HG03280 (cell line): ENCODE data around the gene ZNF750.
"Not testable (repeated sequence)": the region's sequence is repeated elsewhere in the genome, so short reads cannot be mapped to it uniquely, and the experiment has no call there.

Experiments
- ATAC-seq: cut with Tn5 transposase; IDR thresholded peaks from one replicate; pipeline ENCODE4 v1.9.1; 2021; ENCODE audit warnings: mild to moderate bottlenecking, moderate library complexity; ENCODE audit not compliant: unreplicated experiment

ZNF750 gene

GRCh38 chr17:82797061-82797460 is 42.8 kb downstream of the ZNF750 start:
- ATAC-seq: no peak

- ATAC-seq: no peak
Measured at GRCh38 chr17:82795615-82796014, 44.2 kb downstream of the ZNF750 start.

- no peak for ATAC-seq
Measured at GRCh38 chr17:82794781-82795482, 44.9 kb downstream of the ZNF750 start.

DNA sequence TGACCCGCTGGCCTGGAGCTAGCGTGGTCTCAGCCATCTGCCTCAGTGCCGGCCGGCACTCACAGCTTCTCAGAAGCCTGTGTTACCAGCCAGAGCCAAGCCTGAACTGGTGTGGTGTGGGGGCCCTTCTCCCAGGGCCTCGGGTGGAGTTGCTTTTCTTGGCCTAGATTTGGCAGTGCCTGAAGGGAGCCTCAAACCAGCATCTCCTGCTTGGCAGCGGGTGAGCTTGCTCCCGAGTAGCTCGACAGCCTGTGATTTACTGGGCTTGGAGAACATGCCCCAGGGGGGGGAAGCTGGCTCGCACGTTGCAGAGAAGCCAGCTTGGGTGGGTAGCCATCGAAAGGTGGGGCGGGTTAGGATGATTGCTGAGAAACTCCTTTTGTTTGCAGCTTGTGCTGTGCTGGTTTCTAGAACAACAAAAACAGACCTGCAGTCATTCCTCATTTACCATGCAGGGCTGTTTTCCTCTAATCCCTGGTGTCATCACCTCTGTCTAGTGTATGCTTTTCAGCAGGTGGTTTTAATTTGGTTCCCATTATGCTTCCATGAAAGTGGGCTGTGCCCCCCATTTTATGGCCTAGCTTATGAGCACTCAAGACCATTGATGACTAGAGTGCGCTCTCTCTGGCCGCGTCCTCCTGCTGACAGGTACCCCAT is 45.7 kb downstream of the ZNF750 start:
- ATAC-seq: no peak

- no peak for ATAC-seq
Measured at GRCh38 chr17:82791532-82791931, 48.3 kb downstream of the ZNF750 start.

DNA sequence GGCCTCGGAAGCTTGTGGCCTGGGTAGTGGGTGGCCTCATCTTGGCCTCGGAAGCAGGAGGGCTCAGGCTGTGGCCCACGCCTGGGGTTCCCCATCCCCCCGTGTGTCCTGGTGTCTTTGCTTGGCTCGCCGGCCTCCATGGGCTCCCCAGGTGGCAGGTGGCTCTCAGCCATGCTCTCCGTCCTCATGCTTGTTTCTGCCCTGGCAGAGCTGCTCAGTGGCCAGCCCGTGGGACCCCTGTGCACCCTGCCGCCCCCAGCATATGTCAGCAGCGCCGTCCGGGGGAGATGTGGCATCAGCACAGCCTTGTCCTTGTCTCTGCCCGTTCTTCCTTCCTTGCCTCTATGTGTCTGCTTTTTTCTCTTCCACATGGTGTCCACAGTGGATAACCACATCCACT is 49.4 kb downstream of the ZNF750 start:
- no peak for ATAC-seq

GRCh38 chr17:82789806-82790205 is 50.0 kb downstream of the ZNF750 start:
- no peak for ATAC-seq

DNA sequence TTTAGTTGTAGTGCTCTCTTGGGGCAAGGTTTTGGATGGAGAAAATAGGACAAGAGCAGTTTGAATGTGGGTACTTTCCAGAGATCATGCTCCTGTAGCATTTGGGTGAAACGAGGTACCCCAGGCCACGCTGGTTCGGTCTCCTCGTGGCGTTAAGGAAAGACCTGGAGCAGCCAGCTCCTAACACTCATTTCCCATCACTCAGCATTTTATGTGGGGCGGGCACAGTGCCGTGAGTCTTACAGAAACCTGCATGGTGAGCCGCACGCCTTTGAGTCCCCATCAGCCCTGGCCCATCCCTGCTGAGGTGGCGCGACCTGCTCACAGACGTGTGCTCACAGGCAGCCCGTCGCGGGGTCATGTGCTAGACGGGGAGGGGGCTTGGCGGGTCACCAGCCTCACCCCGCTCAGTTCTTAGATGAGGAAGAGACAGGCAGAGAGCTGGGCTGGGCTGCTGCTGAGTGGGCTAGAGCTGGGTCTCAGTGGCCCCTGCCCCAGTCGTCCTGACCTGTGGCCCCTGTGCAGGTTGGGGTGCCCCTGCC is 50.7 kb downstream of the ZNF750 start:
- ATAC-seq: no peak

DNA sequence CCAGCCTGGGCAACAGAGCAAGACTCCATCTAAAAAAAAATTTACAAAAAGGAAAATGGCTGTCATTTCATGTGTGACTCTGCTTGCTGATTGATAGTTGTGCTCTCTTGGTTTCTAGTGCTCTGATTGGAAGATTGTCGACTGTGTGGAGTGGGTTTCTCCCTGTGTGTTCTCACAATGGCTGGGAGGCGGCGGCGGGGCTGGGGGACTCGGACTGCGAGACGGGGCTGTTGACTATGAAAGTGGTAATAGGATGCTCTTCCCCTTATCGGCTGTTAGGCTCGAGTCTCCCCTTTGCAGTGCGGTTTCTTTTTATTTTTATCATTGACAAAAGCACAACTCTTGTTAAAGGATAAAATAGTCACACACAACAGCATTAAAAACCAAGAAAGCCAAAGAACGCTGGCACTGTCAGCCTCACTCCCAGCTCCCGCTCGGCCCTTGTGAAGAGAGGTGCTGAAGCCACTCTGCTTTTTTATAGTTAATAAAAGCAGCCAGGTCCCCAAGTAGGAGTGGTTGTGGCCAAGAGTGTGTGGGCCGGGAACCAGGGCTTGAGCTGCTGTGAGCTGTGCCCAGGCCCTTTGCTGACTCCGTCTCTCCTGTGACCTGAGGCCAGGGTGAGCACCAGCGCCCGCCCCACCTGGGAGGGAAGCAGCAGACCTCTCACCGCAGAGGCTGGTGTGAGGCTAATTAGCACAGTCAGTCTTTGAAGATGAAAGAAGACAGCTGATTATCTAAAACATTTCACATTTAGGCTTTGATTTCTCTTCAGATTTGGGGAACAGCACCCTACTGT is 51.4 kb downstream of the ZNF750 start:
- ATAC-seq: no peak

- no peak for ATAC-seq
Measured at GRCh38 chr17:82787081-82787848, 52.6 kb downstream of the ZNF750 start.

DNA sequence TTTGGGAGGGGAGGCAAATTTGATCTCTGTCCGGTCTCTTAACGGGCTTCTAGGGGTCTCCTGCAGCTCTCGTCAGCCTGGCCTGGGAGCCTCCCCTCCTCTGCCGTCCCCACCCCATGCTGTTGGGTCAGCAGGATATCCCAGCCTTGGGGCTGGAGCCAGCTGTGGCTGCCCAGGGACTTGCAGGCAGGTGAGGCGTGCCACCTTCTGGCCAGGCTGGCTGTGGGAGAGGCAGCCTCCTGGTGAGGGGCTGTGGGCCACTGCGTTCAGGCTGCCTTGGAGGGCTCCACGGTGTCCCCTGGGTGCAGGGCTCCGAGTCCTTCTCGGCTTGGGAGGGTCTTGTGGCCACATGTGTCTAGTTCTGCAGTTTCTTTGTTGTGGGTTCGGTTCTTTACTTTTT is 53.4 kb downstream of the ZNF750 start:
- ATAC-seq: no peak

DNA sequence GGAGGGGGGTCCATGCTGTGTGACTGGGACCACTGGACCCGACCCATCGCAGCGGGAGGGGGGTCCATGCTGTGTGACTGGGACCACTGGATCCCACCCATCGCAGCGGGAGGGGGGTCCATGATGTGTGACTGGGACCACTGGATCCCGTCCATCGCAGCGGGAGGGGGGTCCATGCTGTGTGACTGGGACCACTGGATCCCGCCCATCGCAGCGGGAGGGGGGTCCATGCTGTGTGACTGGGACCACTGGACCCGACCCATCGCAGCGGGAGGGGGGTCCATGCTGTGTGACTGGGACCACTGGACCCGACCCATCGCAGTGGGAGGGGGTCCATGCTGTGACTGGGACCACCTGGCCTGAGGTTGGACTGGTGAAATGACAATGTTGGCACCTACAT is 54.2 kb downstream of the ZNF750 start:
- ATAC-seq: not testable (repeated sequence)

DNA sequence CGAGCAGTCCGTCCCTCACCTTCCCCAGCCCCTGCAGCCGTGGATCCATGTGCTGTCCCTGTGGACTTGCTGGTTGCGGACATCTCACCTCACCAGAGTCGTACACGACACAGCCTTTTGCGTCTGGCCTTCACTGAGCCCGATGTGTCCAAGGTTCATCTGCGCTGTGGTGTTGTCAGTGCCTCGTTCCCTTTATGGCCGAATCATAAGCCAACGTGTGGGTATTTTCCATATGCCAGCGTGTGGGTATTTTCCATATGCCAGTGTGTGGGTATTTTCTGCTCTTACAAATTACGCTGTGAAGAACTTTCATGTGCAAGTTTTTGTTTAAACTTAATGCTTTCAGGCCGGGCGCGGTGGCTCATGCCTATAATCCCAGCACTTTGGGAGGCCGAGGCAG is 56.3 kb downstream of the ZNF750 start:
- ATAC-seq: no peak

DNA sequence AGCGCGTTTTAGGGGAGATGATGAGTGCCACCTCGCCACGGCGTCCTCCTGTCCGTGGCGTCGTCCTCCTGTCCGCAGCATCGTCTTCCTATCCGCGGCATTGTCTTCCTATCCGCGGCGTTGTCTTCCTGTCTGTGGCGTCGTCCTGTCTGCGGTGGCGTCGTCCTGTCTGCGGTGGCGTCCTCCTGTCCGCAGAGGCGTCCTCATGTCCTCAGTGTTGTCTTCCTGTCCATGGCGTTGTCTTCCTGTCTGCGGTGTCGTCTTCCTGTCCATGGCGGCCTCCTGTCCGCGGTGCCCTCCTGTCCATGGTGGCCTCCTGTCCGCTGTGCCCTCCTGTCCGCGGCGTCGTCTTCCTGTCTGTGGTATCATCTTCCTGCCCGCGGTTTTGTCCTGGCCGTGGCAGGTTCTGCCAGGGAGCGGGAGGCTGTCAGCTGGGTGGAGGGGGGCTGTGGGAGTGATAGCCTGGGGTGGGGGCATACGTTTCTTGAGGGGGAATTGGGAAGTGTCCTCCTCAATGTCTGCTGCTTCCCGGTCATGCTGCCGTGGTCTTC is 57.1 kb downstream of the ZNF750 start:
- ATAC-seq: no peak

DNA sequence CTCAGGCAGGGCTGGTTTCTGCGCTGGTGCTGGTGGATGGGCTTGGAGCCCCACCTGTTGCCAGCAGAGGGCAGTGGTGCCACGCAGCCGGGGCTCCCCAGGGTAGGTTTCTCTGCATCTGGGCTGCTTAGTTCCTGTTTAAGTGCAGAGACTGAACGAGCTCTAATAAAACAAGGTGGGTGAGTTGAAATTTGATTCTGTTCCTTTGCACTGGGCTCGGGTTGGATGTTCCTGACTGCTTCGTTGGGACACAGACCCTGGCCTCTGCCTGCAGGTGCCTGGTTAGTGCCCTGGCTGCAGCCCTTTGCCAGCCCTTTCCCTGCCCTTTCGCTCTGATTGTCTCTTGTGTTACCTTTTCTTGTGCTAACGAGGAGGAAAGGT is 57.9 kb downstream of the ZNF750 start:
- peak; percentile 80 for ATAC-seq

DNA sequence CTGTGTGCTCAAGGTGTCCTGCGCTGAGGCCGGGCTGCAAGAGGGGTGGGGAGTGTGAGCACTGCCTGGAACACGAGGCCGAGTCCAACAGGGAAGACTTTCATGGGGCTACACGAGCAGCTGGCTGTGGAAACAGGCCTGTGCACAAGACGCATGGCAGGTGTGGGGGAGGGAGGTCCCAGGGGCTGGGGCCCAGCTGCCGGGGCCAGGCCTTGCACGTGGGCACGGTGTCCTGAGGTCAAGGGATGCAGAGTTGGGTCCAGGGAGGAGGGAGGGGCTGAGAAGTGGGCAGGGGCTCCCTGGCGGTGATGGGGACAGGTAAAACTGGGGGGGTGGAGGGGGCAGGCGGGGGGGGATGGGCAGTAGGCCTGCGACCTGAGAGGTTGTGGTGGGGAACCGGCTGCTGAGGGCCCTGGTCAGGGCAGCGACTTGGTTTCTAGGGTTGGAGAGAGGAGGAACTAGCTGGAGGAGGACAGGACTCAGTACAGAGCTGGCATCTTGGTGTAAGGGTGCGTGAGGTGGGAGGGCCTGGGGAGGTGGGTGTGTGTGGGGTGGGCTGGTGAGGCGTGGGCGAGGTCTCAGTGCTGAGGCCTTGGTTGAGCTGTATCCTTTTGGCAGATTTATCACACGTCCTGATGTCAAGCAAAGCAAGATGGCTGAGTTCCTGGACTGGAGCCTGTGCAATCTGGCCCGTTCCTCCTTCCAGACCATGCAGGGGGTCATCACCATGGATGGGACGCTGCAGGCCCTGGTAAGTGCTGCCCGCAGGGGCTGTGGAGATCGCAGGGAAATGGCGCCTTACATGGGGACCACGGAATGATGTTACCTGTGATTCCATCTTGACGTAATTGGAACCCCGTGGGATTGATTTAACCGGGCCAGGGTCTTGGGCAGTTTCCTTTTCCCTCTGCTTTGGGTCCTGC is 58.6 kb downstream of the ZNF750 start:
- ATAC-seq: no peak

DNA sequence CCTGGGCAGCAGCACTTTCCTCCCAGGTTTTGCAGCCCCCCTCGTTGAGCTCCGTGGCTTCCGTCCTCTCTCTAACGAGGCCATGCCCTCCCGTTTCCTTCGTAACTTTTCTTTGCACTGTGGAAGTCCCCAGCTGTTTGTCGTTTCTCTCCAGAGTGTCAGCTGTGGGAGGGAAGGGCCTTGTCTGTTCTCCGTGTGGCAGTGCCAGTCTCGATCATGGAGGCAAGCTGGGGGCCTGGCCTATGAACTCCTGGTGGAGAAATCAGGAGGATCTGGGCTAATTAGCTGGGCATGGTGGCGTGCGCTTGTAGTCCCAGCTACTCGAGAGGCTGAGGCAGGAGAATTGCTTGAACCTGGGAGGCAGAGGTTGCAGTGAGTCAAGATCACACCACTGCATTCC is 59.6 kb downstream of the ZNF750 start:
- ATAC-seq: no peak

- no peak for ATAC-seq
Measured at GRCh38 chr17:82779541-82779940, 60.3 kb downstream of the ZNF750 start.
